Endothelial cell of umbilical vein (primary cell): ENCODE results near the gene SEZ6.

ENCODE experiments used
- CTCF ChIP-seq, 2 donors: IDR thresholded peaks; 1 replicate in 1 of 2; 2 replicates in 1 of 2; pipeline ENCODE4 v1.5.1; 2011; ENCODE audit warnings: low read length in 2 of 2, mild to moderate bottlenecking in 2 of 2, moderate library complexity in 2 of 2, control low read depth in 1 of 2, inconsistent platforms in 1 of 2, low read depth in 1 of 2; ENCODE audit not compliant: insufficient read depth in 1 of 2; ENCODE audit errors: extremely low read depth in 1 of 2
- EZH2 ChIP-seq: IDR thresholded peaks from 2 replicates; pipeline ENCODE4 v1.6.1; 2012; ENCODE audit warnings: borderline replicate concordance, low read depth, mild to moderate bottlenecking, moderate library complexity, low read length, inconsistent platforms; ENCODE audit not compliant: severe bottlenecking
- GATA2 ChIP-seq: IDR thresholded peaks from 2 replicates; pipeline ENCODE4 v1.7.0; 2011; ENCODE audit warnings: low read depth, mild to moderate bottlenecking, moderate library complexity, mixed read lengths, low read length; ENCODE audit not compliant: insufficient read length, insufficient read depth
- JUN ChIP-seq: IDR thresholded peaks from 2 replicates; pipeline ENCODE4 v1.6.1; 2011; ENCODE audit warnings: borderline replicate concordance, low read depth; ENCODE audit not compliant: insufficient read length, insufficient read depth
- POLR2A ChIP-seq: IDR thresholded peaks from 2 replicates; pipeline ENCODE4 v1.6.1; 2012; ENCODE audit warnings: low read depth, mild to moderate bottlenecking, control low read depth, low read length
- POLR2AphosphoS5 ChIP-seq: IDR thresholded peaks from 2 replicates; pipeline ENCODE4 v1.6.1; 2012; ENCODE audit warnings: low read depth, mild to moderate bottlenecking, control low read depth, low read length, moderate library complexity; ENCODE audit not compliant: insufficient read depth
- TF ChIP-seq, protein P1 (sequence below): IDR thresholded peaks from 2 replicates; pipeline ENCODE4 v1.6.1; 2011; ENCODE audit not compliant: insufficient read depth, insufficient read length

DNA sequence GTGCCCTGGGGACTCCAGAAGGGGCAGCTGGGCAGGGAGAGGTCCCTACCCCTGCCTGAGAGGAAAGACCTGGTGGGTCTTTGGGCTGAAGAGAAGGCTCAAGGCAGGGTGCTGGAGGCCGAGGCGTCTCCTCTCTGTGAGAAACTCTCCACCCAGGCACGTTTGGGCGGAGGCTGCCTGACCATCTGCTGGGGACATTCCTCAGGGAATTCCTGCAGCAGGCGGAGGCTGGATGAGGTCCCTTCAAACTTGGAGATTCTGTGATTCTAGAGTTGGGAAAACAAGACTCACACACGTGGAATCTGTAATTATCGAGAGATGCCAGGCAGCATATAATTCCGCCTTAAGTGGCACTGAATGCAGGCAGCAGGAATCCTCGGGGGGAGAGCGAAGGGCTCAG, 33.4 kb downstream of the SEZ6 start:
- TF ChIP-seq CTCF (IDR thresholded peaks at IDR 0.05; ENCODE audit: extremely low read depth in 1 of 2, insufficient read depth in 1 of 2, low read depth in 1 of 2, low read length in 2 of 2) = no peak
- TF ChIP-seq, protein P1, sequence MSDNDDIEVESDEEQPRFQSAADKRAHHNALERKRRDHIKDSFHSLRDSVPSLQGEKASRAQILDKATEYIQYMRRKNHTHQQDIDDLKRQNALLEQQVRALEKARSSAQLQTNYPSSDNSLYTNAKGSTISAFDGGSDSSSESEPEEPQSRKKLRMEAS = no peak
- TF ChIP-seq POLR2A = no peak
- no peak for TF ChIP-seq GATA2
- no peak for TF ChIP-seq POLR2AphosphoS5
- no peak for TF ChIP-seq JUN
- TF ChIP-seq EZH2 = no peak
